H9 (cell line): ENCODE results near the gene BAMBI. TPM values are rescaled to one million over a fixed set of nuclear protein-coding genes. Genes with fewer than 3 reads are reported as not detected.
"Not testable (repeated sequence)": the region's sequence is repeated elsewhere in the genome, so short reads cannot be mapped to it uniquely, and the experiment has no call there.

ENCODE experiments used
- DNase-seq: peaks from one replicate; pipeline ENCODE4 v3.0.0-alpha.2; 2017
- H2AFZ ChIP-seq: one replicate; pipeline ENCODE4 v1.6.1; 2013; ENCODE audit warnings: mild to moderate bottlenecking, low read length, control low read depth, moderate library complexity
- H2AK5ac ChIP-seq: 2 replicates; pipeline ENCODE4 v1.6.1; 2013; ENCODE audit warnings: low read length, control low read depth, mixed read lengths; ENCODE audit not compliant: insufficient read length
- H2BK120ac ChIP-seq: one replicate; pipeline ENCODE4 v1.6.1; 2013; ENCODE audit warnings: low read depth, mild to moderate bottlenecking, low read length, control low read depth, inconsistent platforms; ENCODE audit not compliant: poor library complexity, severe bottlenecking
- H2BK12ac ChIP-seq: 2 replicates; pipeline ENCODE4 v1.6.1; 2013; ENCODE audit warnings: low read length, control low read depth, mixed read lengths, low read depth; ENCODE audit not compliant: insufficient read length
- H2BK15ac ChIP-seq: 2 replicates; pipeline ENCODE4 v1.6.1; 2013; ENCODE audit warnings: low read depth, low read length, control low read depth
- H2BK20ac ChIP-seq: one replicate; pipeline ENCODE4 v1.6.1; 2013; ENCODE audit warnings: low read depth, mild to moderate bottlenecking, low read length, control low read depth, inconsistent platforms; ENCODE audit not compliant: poor library complexity, severe bottlenecking
- H2BK5ac ChIP-seq: 2 replicates; pipeline ENCODE4 v1.6.1; 2013; ENCODE audit warnings: low read length, control low read depth, mixed read lengths; ENCODE audit not compliant: insufficient read length
- H3K14ac ChIP-seq: 2 replicates; pipeline ENCODE4 v1.6.1; 2013; ENCODE audit warnings: low read length, control low read depth; ENCODE audit not compliant: insufficient read depth
- H3K18ac ChIP-seq: 2 replicates; pipeline ENCODE4 v1.6.1; 2013; ENCODE audit warnings: low read depth, mild to moderate bottlenecking, mixed read lengths, low read length, control low read depth; ENCODE audit not compliant: insufficient read length
- H3K23ac ChIP-seq: 2 replicates; pipeline ENCODE4 v1.6.1; 2013; ENCODE audit warnings: low read length, control low read depth, mixed read lengths, low read depth; ENCODE audit not compliant: insufficient read length
- H3K23me2 ChIP-seq: 2 replicates; pipeline ENCODE4 v1.6.1; 2013; ENCODE audit warnings: low read depth, mild to moderate bottlenecking, mixed read lengths, low read length, control low read depth; ENCODE audit not compliant: insufficient read length, poor library complexity, severe bottlenecking
- H3K27ac ChIP-seq: 2 replicates; pipeline ENCODE4 v1.5.1; 2013; ENCODE audit warnings: low read length, control low read depth, mixed read lengths, low read depth; ENCODE audit not compliant: insufficient read length
- H3K27me3 ChIP-seq: 2 replicates; pipeline ENCODE4 v1.6.1; 2013; ENCODE audit warnings: low read length, control low read depth, inconsistent platforms; ENCODE audit not compliant: insufficient read depth
- H3K4ac ChIP-seq: 2 replicates; pipeline ENCODE4 v1.6.1; 2013; ENCODE audit warnings: low read depth, mild to moderate bottlenecking, control low read depth, inconsistent platforms, low read length, moderate library complexity
- H3K4me1 ChIP-seq: 2 replicates; pipeline ENCODE4 v1.6.1; 2013; ENCODE audit warnings: low read length, control low read depth, inconsistent platforms; ENCODE audit not compliant: insufficient read depth
- H3K4me2 ChIP-seq: 2 replicates; pipeline ENCODE4 v1.6.1; 2013; ENCODE audit warnings: low read length, control low read depth, mixed read lengths; ENCODE audit not compliant: insufficient read length, insufficient read depth
- H3K56ac ChIP-seq: 2 replicates; pipeline ENCODE4 v1.6.1; 2013; ENCODE audit warnings: low read depth, mild to moderate bottlenecking, mixed read lengths, low read length, control low read depth; ENCODE audit not compliant: insufficient read length
- H3K79me1 ChIP-seq: 2 replicates; pipeline ENCODE4 v1.6.1; 2013; ENCODE audit warnings: low read depth, mild to moderate bottlenecking, moderate library complexity, low read length, control low read depth, inconsistent platforms; ENCODE audit not compliant: insufficient read depth, poor library complexity, severe bottlenecking
- H3K79me2 ChIP-seq: 2 replicates; pipeline ENCODE4 v1.6.1; 2013; ENCODE audit warnings: low read length, control low read depth, inconsistent platforms; ENCODE audit not compliant: insufficient read depth
- H3K9ac ChIP-seq: 2 replicates; pipeline ENCODE4 v1.6.1; 2013; ENCODE audit warnings: low read length, control low read depth, mixed read lengths; ENCODE audit not compliant: insufficient read length; ENCODE audit errors: extremely low read depth
- H3K9me3 ChIP-seq: one replicate; pipeline ENCODE4 v1.6.1; 2013; ENCODE audit warnings: low read depth, low read length, inconsistent platforms; ENCODE audit not compliant: control insufficient read depth
- H3T11ph ChIP-seq: one replicate; pipeline ENCODE4 v1.6.1; 2013; ENCODE audit warnings: mild to moderate bottlenecking, low read length, control low read depth, inconsistent platforms
- H4K20me1 ChIP-seq: one replicate; pipeline ENCODE4 v1.6.1; 2013; ENCODE audit not compliant: control insufficient read depth, insufficient read length, insufficient read depth
- H4K5ac ChIP-seq: 2 replicates; pipeline ENCODE4 v1.6.1; 2013; ENCODE audit warnings: low read depth, mild to moderate bottlenecking, mixed read lengths, low read length, control low read depth; ENCODE audit not compliant: insufficient read length
- H4K8ac ChIP-seq: replicated peaks from 2 replicates; pipeline ENCODE4 v1.6.1; 2013; ENCODE audit warnings: low read length, control low read depth, mixed read lengths, low read depth; ENCODE audit not compliant: insufficient read length
- H4K91ac ChIP-seq: 2 replicates; pipeline ENCODE4 v1.6.1; 2013; ENCODE audit warnings: low read depth, mild to moderate bottlenecking, moderate library complexity, mixed read lengths, low read length, control low read depth; ENCODE audit not compliant: insufficient read length
- H3K27ac Mint-ChIP-seq, 3 experiments: 2 replicates in 2 of 3; 3 replicates in 1 of 3; pipeline ENCODE4 v1.8.0; 2020 to 2021; ENCODE audit warnings: mixed read lengths in 3 of 3, mild to moderate bottlenecking in 1 of 3, moderate library complexity in 1 of 3
- H3K27me3 Mint-ChIP-seq: 2 replicates; pipeline ENCODE4 v1.8.0; 2021; ENCODE audit warnings: low read depth, mild to moderate bottlenecking, moderate library complexity, mixed read lengths
- H3K36me3 Mint-ChIP-seq, 3 experiments: 2 replicates in 2 of 3; 3 replicates in 1 of 3; pipeline ENCODE4 v1.8.0; 2020 to 2021; ENCODE audit warnings: low read depth in 3 of 3, mixed read lengths in 3 of 3; ENCODE audit not compliant: insufficient read depth in 1 of 3
- H3K4me1 Mint-ChIP-seq, 2 experiments: 2 replicates each; pipeline ENCODE4 v1.8.0; 2020; ENCODE audit warnings: mixed read lengths in 2 of 2
- H3K4me3 Mint-ChIP-seq, 2 experiments: 2 replicates in 1 of 2; 3 replicates in 1 of 2; pipeline ENCODE4 v1.8.0; 2020 to 2021; ENCODE audit warnings: mild to moderate bottlenecking in 2 of 2, mixed read lengths in 2 of 2, moderate library complexity in 1 of 2
- H3K9me3 Mint-ChIP-seq, 2 experiments: 2 replicates in 1 of 2; 3 replicates in 1 of 2; pipeline ENCODE4 v1.8.0; 2020; ENCODE audit warnings: mild to moderate bottlenecking in 2 of 2, mixed read lengths in 2 of 2, moderate library complexity in 1 of 2
- WGBS: extraction: QIAGEN DNeasy Blood & Tissue Kit; methylation state at CpG from one replicate; pipeline ENCODE4 v1.1.7; 2013; ENCODE audit warnings: missing lambda C conversion rate, low lambda C conversion rate, mixed read lengths; ENCODE audit not compliant: insufficient read length; ENCODE audit errors: extremely low coverage; 5-methylcytosine and 5-hydroxymethylcytosine counted together
- total RNA-seq: library from RNA; stranded (reverse); gene quantifications from 2 replicates; pipeline ENCODE4 v1.2.1, GENCODE V29; 2021
- TF ChIP-seq, protein P1 (sequence below): fragments of 200-600 bp; sonication (generic); conservative IDR thresholded peaks from 3 replicates; pipeline ENCODE4 v1.8.0; 2021; ENCODE audit warnings: antibody characterized with exemption, mild to moderate bottlenecking

BAMBI gene
- total RNA-seq, 1 experiment from 2014 or later = 16.8 TPM

DNA sequence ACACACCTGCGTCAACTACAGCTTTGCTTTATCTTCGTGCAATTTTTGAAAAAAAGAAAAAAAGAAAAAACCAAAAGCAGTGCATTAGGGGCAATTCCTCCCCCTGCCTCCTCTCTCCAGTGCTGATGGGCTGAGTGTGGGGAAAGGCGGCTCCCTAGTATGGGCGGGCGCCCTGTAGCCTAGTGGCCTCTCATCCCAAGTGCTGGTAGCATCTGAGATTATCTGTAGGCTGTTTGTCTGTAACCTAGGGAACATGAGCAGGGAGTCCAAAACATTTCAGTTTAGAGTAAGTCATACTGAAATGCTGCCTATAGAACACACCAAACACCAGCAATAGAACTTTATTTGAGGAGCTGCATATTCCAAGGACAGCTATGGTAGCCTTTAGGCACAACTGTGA is 24.6 kb upstream of the BAMBI start:
- Histone ChIP-seq H3T11ph (no peak overlapping the region), H3K14ac (no peak overlapping the region), H3K56ac (no peak overlapping the region), H4K5ac (no peak overlapping the region), H3K9ac (no peak overlapping the region), H2BK12ac (no peak overlapping the region), H2BK5ac (no peak overlapping the region), H2BK15ac (no peak overlapping the region), H4K8ac (no peak overlapping the region), H4K20me1 (no peaks in the 10 kb centered on the region), H2AK5ac (no peak overlapping the region), H3K79me1 (no peaks in the 10 kb centered on the region), H3K4me2 (no peak overlapping the region), H3K4me1 (no peaks in the 10 kb centered on the region), H3K18ac (no peak overlapping the region), H3K23ac (no peak overlapping the region), H3K27me3 (no peaks in the 10 kb centered on the region), H3K27ac (no peak overlapping the region), H3K9me3 (no peaks in the 10 kb centered on the region), H3K79me2 (no peaks in the 10 kb centered on the region), H4K91ac (no peak overlapping the region), H2BK20ac (no peak overlapping the region), H2AFZ (no peak overlapping the region), H2BK120ac (no peak overlapping the region), H3K4ac (no peak overlapping the region), H3K23me2 (no peaks in the 10 kb centered on the region)
- Mint-ChIP-seq H3K9me3 (peaks cover 8 to 11% of the 10 kb centered on the region in 2 experiments; a peak in 4 of 5 replicates), H3K36me3 (peaks cover 0 to 2% (median 0%) of the 10 kb centered on the region in 3 experiments; a peak in 2 of 7 replicates), H3K4me3 (no peak overlapping the region), H3K4me1 (peaks cover 0 to 2% of the 10 kb centered on the region in 2 experiments; a peak in 1 of 4 replicates), H3K27me3 (no peaks in the 10 kb centered on the region), H3K27ac (no peak overlapping the region)
- TF ChIP-seq, protein P1, sequence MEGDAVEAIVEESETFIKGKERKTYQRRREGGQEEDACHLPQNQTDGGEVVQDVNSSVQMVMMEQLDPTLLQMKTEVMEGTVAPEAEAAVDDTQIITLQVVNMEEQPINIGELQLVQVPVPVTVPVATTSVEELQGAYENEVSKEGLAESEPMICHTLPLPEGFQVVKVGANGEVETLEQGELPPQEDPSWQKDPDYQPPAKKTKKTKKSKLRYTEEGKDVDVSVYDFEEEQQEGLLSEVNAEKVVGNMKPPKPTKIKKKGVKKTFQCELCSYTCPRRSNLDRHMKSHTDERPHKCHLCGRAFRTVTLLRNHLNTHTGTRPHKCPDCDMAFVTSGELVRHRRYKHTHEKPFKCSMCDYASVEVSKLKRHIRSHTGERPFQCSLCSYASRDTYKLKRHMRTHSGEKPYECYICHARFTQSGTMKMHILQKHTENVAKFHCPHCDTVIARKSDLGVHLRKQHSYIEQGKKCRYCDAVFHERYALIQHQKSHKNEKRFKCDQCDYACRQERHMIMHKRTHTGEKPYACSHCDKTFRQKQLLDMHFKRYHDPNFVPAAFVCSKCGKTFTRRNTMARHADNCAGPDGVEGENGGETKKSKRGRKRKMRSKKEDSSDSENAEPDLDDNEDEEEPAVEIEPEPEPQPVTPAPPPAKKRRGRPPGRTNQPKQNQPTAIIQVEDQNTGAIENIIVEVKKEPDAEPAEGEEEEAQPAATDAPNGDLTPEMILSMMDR = no peak
- no peak for DNase-seq
- no CpG with 5 or more reads among the region's 5 CpGs for WGBS

DNA sequence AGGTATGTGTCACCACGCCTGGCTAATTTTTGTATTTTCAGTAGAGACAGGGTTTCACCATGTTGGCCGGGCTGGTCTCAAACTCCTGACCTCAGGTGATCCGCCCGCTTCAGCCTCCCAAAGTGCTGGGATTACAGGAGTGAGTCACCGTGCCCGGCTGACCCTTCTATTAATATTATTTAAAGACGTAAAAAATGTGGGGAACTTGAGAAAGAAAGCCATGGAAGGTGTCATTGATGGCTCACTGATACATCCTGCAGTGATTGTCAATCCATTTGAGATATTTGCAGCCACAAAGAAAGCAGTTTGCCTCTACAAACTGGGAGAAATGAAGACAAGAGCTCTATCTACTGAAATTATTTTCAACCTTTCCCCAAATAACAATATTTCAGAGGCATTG is 18.5 kb upstream of the BAMBI start:
- not testable (repeated sequence) for H2BK5ac ChIP-seq, H2AK5ac ChIP-seq, H2AFZ ChIP-seq, H3K4me1 ChIP-seq, H4K91ac ChIP-seq, H4K5ac ChIP-seq, H3K36me3 Mint-ChIP-seq, H3K9me3 Mint-ChIP-seq, H2BK120ac ChIP-seq, H4K20me1 ChIP-seq, H3K4ac ChIP-seq, H3K9ac ChIP-seq, H3K23ac ChIP-seq, H3K27ac Mint-ChIP-seq, H2BK20ac ChIP-seq, H3T11ph ChIP-seq, H2BK12ac ChIP-seq, H3K79me1 ChIP-seq, H3K27ac ChIP-seq, H2BK15ac ChIP-seq, H3K4me1 Mint-ChIP-seq, H3K18ac ChIP-seq, H3K14ac ChIP-seq, H3K27me3 ChIP-seq, H3K23me2 ChIP-seq, H3K79me2 ChIP-seq, H3K27me3 Mint-ChIP-seq, H4K8ac ChIP-seq, H3K56ac ChIP-seq, H3K4me3 Mint-ChIP-seq, H3K4me2 ChIP-seq, H3K9me3 ChIP-seq, DNase-seq
- WGBS = no CpG with 5 or more reads among the region's 7 CpGs
